Measurements from ENCODE around the gene POFUT1.

GRCh38 chr20:32191873-32192272 is 15.8 kb upstream of the POFUT1 start:
- TF ChIP-seq POLR2A (IDR thresholded peaks at IDR 0.05) (no peak), CTCF (IDR thresholded peaks at IDR 0.05) (no peak), POLR2AphosphoS5 (IDR thresholded peaks at IDR 0.05) (no peak), EP300 (IDR thresholded peaks at IDR 0.05; ENCODE audit: low read depth) (no peak)

Measured in transverse colon (tissue), 4 donors.